Aorta (tissue), 5 donors: ENCODE results near the gene MYL10. TPM values are rescaled to one million over a fixed set of nuclear protein-coding genes. Genes with fewer than 3 reads are reported as not detected.
"Not testable (repeated sequence)": the region's sequence is repeated elsewhere in the genome, so short reads cannot be mapped to it uniquely, and the experiment has no call there.

ENCODE experiments used
- ATAC-seq: fragments of 200-7000 bp; cut with Tn5 transposase; one replicate; pipeline ENCODE4 v1.9.1; 2022; ENCODE audit warnings: moderate library complexity; ENCODE audit not compliant: low FRiP score
- DNase-seq, 2 donors: peaks; one replicate each; pipeline ENCODE4 v3.0.0-alpha.2; 2020
- H3K27ac ChIP-seq, 2 donors: one replicate each; pipeline ENCODE4 v1.5.1; 2013; ENCODE audit warnings: low read length in 2 of 2, mild to moderate bottlenecking in 2 of 2, moderate library complexity in 2 of 2, control low read depth in 1 of 2, inconsistent platforms in 1 of 2, low read depth in 1 of 2
- H3K27me3 ChIP-seq, 2 donors: one replicate each; pipeline ENCODE4 v1.6.1; 2013; ENCODE audit warnings: control low read depth in 1 of 2, low read length in 1 of 2, mild to moderate bottlenecking in 1 of 2, moderate library complexity in 1 of 2; ENCODE audit not compliant: insufficient read depth in 2 of 2, control insufficient read depth in 1 of 2
- H3K36me3 ChIP-seq, 2 donors: one replicate each; pipeline ENCODE4 v1.6.1; 2013; ENCODE audit warnings: control low read depth in 1 of 2, low read length in 1 of 2, mild to moderate bottlenecking in 1 of 2; ENCODE audit not compliant: insufficient read depth in 2 of 2, control insufficient read depth in 1 of 2
- H3K4me1 ChIP-seq, 2 donors: one replicate each; pipeline ENCODE4 v1.6.1; 2013; ENCODE audit warnings: low read length in 2 of 2, control low read depth in 1 of 2, mild to moderate bottlenecking in 1 of 2, moderate library complexity in 1 of 2; ENCODE audit not compliant: insufficient read depth in 2 of 2, control insufficient read depth in 1 of 2
- H3K4me3 ChIP-seq, 2 donors: one replicate each; pipeline ENCODE4 v1.5.1; 2013; ENCODE audit warnings: low read length in 2 of 2, control low read depth in 1 of 2, mild to moderate bottlenecking in 1 of 2
- H3K9me3 ChIP-seq: one replicate; pipeline ENCODE4 v1.6.1; 2013; ENCODE audit warnings: mild to moderate bottlenecking, low read length; ENCODE audit not compliant: control insufficient read depth
- WGBS, 2 donors: extraction: QIAGEN DNeasy Blood & Tissue Kit; methylation state at CpG; one replicate each; pipeline ENCODE4 v1.1.7; 2013; 5-methylcytosine and 5-hydroxymethylcytosine counted together
- intact Hi-C, 2 donors: fragments of 100-400 bp; cut with DNase I; formaldehyde crosslinking; loops; one replicate each; pipeline versions ENCODE4 v1.14.2 to v1.15.0; 2022
- polyA plus RNA-seq, 2 donors: library from polyadenylated mRNA; stranded (reverse); fragments of 200-250 nt; gene quantifications; one replicate each; pipeline ENCODE4 v1.2.3, GENCODE V29; 2013
- total RNA-seq, 2 donors: library from RNA; stranded (reverse); fragmentation: NEBNext Ultra II Directional; extraction: Animal tissue kit (Norgen Biotek cat#: 25700); gene quantifications; one replicate each; pipeline ENCODE4 v1.2.1, GENCODE V29; 2021
- donor health status: healthy with polysubstance abuse.
- donor health status: Bipolar disorder and iron deficiency.
- donor health status: DM: no; HTN: no; CAD: no.
- donor health status: DM: no; HTN: no; CAD: no.
- donor health status: DM: yes; HTN: yes; CAD: no.

The MYL10 gene
- total and polyA plus RNA-seq, 4 donors: not detected

GRCh38 chr7:101663747-101664146, 34.7 kb upstream of the MYL10 start:
- Histone ChIP-seq H3K4me3 (no peak overlapping the region), H3K4me1 (no peaks in the 10 kb centered on the region), H3K9me3 (no peaks in the 10 kb centered on the region), H3K27ac (no peak overlapping the region), H3K27me3 (no peaks in the 10 kb centered on the region), H3K36me3 (no peaks in the 10 kb centered on the region)
- intact Hi-C loops: no loop called here
- no peak for DNase-seq
- 96 to 97% methylated on average over 6 of the region's 6 CpGs for WGBS, 2 donors
- no peak for ATAC-seq

- Histone ChIP-seq H3K27ac (no peak overlapping the region), H3K27me3 (no peaks in the 10 kb centered on the region), H3K36me3 (no peaks in the 10 kb centered on the region), H3K4me1 (no peaks in the 10 kb centered on the region), H3K4me3 (no peak overlapping the region), H3K9me3 (no peaks in the 10 kb centered on the region)
- DNase-seq: no peak
- intact Hi-C loops: no loop called here
- no peak for ATAC-seq
- WGBS, 2 donors: 92 to 94% methylated on average over 9 of the region's 9 CpGs
These were observed 33.4 kb upstream of the MYL10 start for GRCh38 chr7:101662447-101662998.

- intact Hi-C loops: no loop called here
- no peak for ATAC-seq
- H3K4me3 ChIP-seq: no peak overlapping the region
- H3K4me1 ChIP-seq: no peaks in the 10 kb centered on the region
- WGBS, 2 donors: 58 to 74% methylated on average over 2 of the region's 2 CpGs
- no peaks in the 10 kb centered on the region for H3K36me3 ChIP-seq
- no peak overlapping the region for H3K27ac ChIP-seq
- no peaks in the 10 kb centered on the region for H3K9me3 ChIP-seq
- no peak for DNase-seq
- H3K27me3 ChIP-seq: no peaks in the 10 kb centered on the region
These were observed 30.6 kb upstream of the MYL10 start for GRCh38 chr7:101659706-101660105.

GRCh38 chr7:101657171-101657570, 28.1 kb upstream of the MYL10 start:
- Histone ChIP-seq H3K36me3 (no peaks in the 10 kb centered on the region), H3K27me3 (no peaks in the 10 kb centered on the region), H3K27ac (no peak overlapping the region), H3K9me3 (no peaks in the 10 kb centered on the region), H3K4me1 (no peaks in the 10 kb centered on the region), H3K4me3 (no peak overlapping the region)
- intact Hi-C loops: no loop called here
- no peak for DNase-seq
- no peak for ATAC-seq
- 85 to 86% methylated on average over 5 of the region's 5 CpGs for WGBS, 2 donors

GRCh38 chr7:101651112-101651511, 22.0 kb upstream of the MYL10 start:
- Histone ChIP-seq H3K27ac (no peak overlapping the region), H3K4me1 (no peaks in the 10 kb centered on the region), H3K4me3 (no peak overlapping the region), H3K9me3 (no peaks in the 10 kb centered on the region), H3K27me3 (no peaks in the 10 kb centered on the region), H3K36me3 (no peaks in the 10 kb centered on the region)
- ATAC-seq (no peak), DNase-seq (no peak)
- intact Hi-C loops: no loop called here
- WGBS, 2 donors: 76 to 84% methylated on average over 4 of the region's 4 CpGs

- Histone ChIP-seq H3K27me3 (no peaks in the 10 kb centered on the region), H3K27ac (no peak overlapping the region), H3K36me3 (no peaks in the 10 kb centered on the region), H3K4me3 (no peak overlapping the region), H3K9me3 (no peaks in the 10 kb centered on the region), H3K4me1 (no peaks in the 10 kb centered on the region)
- ATAC-seq: no peak
- no peak for DNase-seq
- 34 to 36% methylated on average over 8 of the region's 8 CpGs for WGBS, 2 donors
- intact Hi-C loops: no loop called here
These were observed 21.5 kb upstream of the MYL10 start for GRCh38 chr7:101650579-101651081.

GRCh38 chr7:101647876-101648275, 18.8 kb upstream of the MYL10 start:
- ATAC-seq, DNase-seq, H3K36me3 ChIP-seq, H3K9me3 ChIP-seq, intact Hi-C loops, H3K27ac ChIP-seq, H3K27me3 ChIP-seq, H3K4me1 ChIP-seq, H3K4me3 ChIP-seq: not testable (repeated sequence)
- WGBS, 2 donors: 91 to 93% methylated on average over 12 of the region's 12 CpGs

- DNase-seq (no peak), ATAC-seq (no peak)
- Histone ChIP-seq H3K27ac (no peak overlapping the region), H3K4me1 (no peaks in the 10 kb centered on the region), H3K27me3 (no peaks in the 10 kb centered on the region), H3K9me3 (no peaks in the 10 kb centered on the region), H3K36me3 (no peaks in the 10 kb centered on the region), H3K4me3 (no peak overlapping the region)
- WGBS, 2 donors: 82 to 97% methylated on average over 13 of the region's 13 CpGs
- intact Hi-C loops: no loop called here
These were observed 16.9 kb upstream of the MYL10 start for GRCh38 chr7:101645951-101646350.

- 3 to 7% methylated on average over 18 of the region's 18 CpGs for WGBS, 2 donors
- no peaks in the 10 kb centered on the region for H3K4me1 ChIP-seq
- intact Hi-C loops: no loop called here
- H3K36me3 ChIP-seq: no peaks in the 10 kb centered on the region
- ATAC-seq (peak; percentile 34), DNase-seq (no peak)
- H3K27me3 ChIP-seq: no peaks in the 10 kb centered on the region
- peak overlapping the region in 1 of 2 donors; percentile 14 for H3K4me3 ChIP-seq
- no peak overlapping the region for H3K27ac ChIP-seq
- H3K9me3 ChIP-seq: no peaks in the 10 kb centered on the region
These were observed 15.8 kb upstream of the MYL10 start for GRCh38 chr7:101644879-101645278.
